Measurements from ENCODE around the gene BRD3. TPM values are rescaled to one million over a fixed set of nuclear protein-coding genes. Genes with fewer than 3 reads are reported as not detected.

The BRD3 gene
- total RNA-seq, 1 experiment from 2014 or later: 57.5 TPM

DNA sequence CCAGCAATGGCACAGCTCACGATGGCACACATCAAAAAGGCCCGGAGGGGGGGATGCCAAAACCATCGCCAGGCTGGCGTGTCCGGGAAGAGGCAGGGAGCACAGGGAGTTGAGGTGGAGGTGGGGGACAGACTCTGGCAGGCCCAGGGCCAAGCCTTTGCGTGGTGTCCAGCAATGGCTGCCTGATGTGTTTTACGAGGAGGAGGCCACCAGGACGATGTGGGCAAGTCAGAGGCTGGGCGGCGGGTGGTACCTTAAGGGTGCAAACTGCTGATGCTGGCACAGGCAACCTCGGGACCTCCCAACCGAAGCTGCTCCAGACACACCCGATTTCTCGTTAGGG is 80.4 kb downstream of the BRD3 start:
- peaks cover 11% of the 10 kb centered on the region for H3K4me1 Mint-ChIP-seq (ENCODE audit: low read depth, unreplicated experiment)
- POLR2A ChIA-PET: no interaction called here
- H3K27ac Mint-ChIP-seq (ENCODE audit: unreplicated experiment): peak overlapping the region; percentile 61
- no peaks in the 10 kb centered on the region; the same call in 1 of the 2 replicates for H3K36me3 ChIP-seq (ENCODE audit: control insufficient read depth, insufficient read depth, low read length)
- H3K4me1 ChIP-seq: peaks cover 10% of the 10 kb centered on the region
- H3K27me3 ChIP-seq (replicated peaks; ENCODE audit: control insufficient read depth, insufficient read depth, low read length): no peaks in the 10 kb centered on the region
- peak in 1 of 2 experiments; percentile 19 for DNase-seq
- BruUV-seq (replicated peaks): no TSS peak
- no peak overlapping the region for H3K4me3 ChIP-seq (ENCODE audit: low read depth, low read length)
- intact Hi-C loops (cut with micrococcal nuclease; ENCODE audit: unreplicated experiment): no loop called here
- H3K9me3 ChIP-seq: no peaks in the 10 kb centered on the region
- H3K27me3 Mint-ChIP-seq (ENCODE audit: insufficient read depth, unreplicated experiment): no peaks in the 10 kb centered on the region
- TF ChIP-seq, protein P1, sequence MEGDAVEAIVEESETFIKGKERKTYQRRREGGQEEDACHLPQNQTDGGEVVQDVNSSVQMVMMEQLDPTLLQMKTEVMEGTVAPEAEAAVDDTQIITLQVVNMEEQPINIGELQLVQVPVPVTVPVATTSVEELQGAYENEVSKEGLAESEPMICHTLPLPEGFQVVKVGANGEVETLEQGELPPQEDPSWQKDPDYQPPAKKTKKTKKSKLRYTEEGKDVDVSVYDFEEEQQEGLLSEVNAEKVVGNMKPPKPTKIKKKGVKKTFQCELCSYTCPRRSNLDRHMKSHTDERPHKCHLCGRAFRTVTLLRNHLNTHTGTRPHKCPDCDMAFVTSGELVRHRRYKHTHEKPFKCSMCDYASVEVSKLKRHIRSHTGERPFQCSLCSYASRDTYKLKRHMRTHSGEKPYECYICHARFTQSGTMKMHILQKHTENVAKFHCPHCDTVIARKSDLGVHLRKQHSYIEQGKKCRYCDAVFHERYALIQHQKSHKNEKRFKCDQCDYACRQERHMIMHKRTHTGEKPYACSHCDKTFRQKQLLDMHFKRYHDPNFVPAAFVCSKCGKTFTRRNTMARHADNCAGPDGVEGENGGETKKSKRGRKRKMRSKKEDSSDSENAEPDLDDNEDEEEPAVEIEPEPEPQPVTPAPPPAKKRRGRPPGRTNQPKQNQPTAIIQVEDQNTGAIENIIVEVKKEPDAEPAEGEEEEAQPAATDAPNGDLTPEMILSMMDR (IDR thresholded peaks at IDR 0.05; ENCODE audit: insufficient read depth in 1 of 2, low read depth in 1 of 2, low read length in 1 of 2, severe bottlenecking in 1 of 2, unreplicated experiment in 1 of 2): no peak
- H3K9me3 Mint-ChIP-seq (ENCODE audit: unreplicated experiment): no peaks in the 10 kb centered on the region
- H3K4me3 Mint-ChIP-seq (ENCODE audit: unreplicated experiment): no peak overlapping the region
- peaks cover 16% of the 10 kb centered on the region for H3K36me3 Mint-ChIP-seq (ENCODE audit: insufficient read depth, unreplicated experiment)
- CTCF ChIA-PET: no interaction called here

DNA sequence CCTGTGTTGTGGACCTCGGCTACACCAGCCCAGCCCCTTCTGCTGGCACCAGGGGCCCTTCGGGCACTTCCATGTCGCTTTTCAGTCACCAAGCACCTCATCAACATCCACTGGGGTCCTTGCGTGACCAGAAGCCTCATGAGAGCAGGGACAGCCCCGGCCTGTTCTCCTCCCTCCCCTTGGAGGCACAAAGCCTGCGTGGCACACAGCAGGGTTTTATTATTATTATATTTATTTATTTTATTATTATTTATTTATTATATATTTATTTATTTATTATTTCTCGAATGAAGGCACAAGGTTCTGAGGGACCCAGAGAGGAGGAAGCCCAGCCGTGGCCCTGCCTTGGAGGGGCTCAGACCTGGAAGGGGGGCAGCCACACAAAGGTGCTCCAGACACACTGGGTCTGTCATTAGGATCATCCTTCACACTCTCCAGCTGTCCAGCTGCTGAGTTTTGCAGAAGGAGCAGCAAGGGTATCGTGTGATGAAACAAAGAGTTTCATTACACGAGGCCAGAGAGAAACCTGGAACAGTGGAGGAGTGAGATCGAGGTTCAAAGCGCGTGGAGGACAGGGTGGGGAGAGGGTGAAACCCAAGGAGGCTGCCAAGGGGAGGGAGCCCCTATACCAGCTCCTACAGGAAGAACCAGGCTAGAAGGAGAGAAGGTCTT is 80.9 kb downstream of the BRD3 start:
- Histone ChIP-seq H3K9me3 (no peaks in the 10 kb centered on the region), H3K27me3 (replicated peaks; ENCODE audit: control insufficient read depth, insufficient read depth, low read length) (no peaks in the 10 kb centered on the region), H3K36me3 (ENCODE audit: control insufficient read depth, insufficient read depth, low read length) (no peaks in the 10 kb centered on the region), H3K4me1 (peaks cover 10% of the 10 kb centered on the region), H3K4me3 (ENCODE audit: low read depth, low read length) (no peak overlapping the region)
- BruUV-seq (replicated peaks): no TSS peak
- Mint-ChIP-seq H3K27me3 (ENCODE audit: insufficient read depth, unreplicated experiment) (no peaks in the 10 kb centered on the region), H3K4me1 (ENCODE audit: low read depth, unreplicated experiment) (peaks cover 11% of the 10 kb centered on the region), H3K9me3 (ENCODE audit: unreplicated experiment) (no peaks in the 10 kb centered on the region), H3K36me3 (ENCODE audit: insufficient read depth, unreplicated experiment) (peaks cover 16% of the 10 kb centered on the region), H3K4me3 (ENCODE audit: unreplicated experiment) (no peak overlapping the region), H3K27ac (ENCODE audit: unreplicated experiment) (peak overlapping the region; percentile 61)
- intact Hi-C loops (cut with micrococcal nuclease; ENCODE audit: unreplicated experiment): no loop called here
- ChIA-PET POLR2A (no interaction called here), CTCF (no interaction called here)
- TF ChIP-seq, protein P1 (IDR thresholded peaks at IDR 0.05; ENCODE audit: insufficient read depth in 1 of 2, low read depth in 1 of 2, low read length in 1 of 2, severe bottlenecking in 1 of 2, unreplicated experiment in 1 of 2): no peak
- no peak for DNase-seq

DNA sequence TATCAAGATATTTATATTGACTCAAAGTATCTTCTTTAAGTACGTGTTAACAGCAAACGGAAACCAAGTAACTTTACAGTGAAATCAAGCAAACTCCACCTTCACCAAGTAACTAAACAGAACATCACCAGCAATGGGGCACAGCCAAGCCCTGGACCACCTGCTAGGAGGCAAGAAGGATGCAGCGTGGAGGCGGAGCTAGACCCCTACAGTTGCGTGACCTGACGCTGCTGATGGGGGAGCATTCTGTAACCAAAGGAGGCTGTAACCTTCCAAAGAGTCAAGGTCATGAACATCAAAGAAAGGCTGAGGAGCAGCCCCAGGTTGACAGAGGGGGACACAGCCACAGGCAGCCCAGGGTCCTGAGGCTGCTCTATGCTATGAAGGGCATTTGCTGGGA is 81.8 kb downstream of the BRD3 start:
- CTCF ChIA-PET: no interaction called here
- Mint-ChIP-seq H3K27me3 (ENCODE audit: insufficient read depth, unreplicated experiment) (no peaks in the 10 kb centered on the region), H3K9me3 (ENCODE audit: unreplicated experiment) (no peaks in the 10 kb centered on the region), H3K27ac (ENCODE audit: unreplicated experiment) (no peak overlapping the region), H3K4me3 (ENCODE audit: unreplicated experiment) (no peak overlapping the region), H3K4me1 (ENCODE audit: low read depth, unreplicated experiment) (peaks cover 12% of the 10 kb centered on the region), H3K36me3 (ENCODE audit: insufficient read depth, unreplicated experiment) (peaks cover 20% of the 10 kb centered on the region)
- no TSS peak for BruUV-seq (replicated peaks)
- DNase-seq: no peak
- POLR2A ChIA-PET: no interaction called here
- TF ChIP-seq, protein P1 (IDR thresholded peaks at IDR 0.05; ENCODE audit: insufficient read depth in 1 of 2, low read depth in 1 of 2, low read length in 1 of 2, severe bottlenecking in 1 of 2, unreplicated experiment in 1 of 2): no peak
- no peaks in the 10 kb centered on the region for H3K9me3 ChIP-seq
- H3K4me1 ChIP-seq: peaks cover 10% of the 10 kb centered on the region
- no peaks in the 10 kb centered on the region for H3K36me3 ChIP-seq (ENCODE audit: control insufficient read depth, insufficient read depth, low read length)
- no peak overlapping the region for H3K4me3 ChIP-seq (ENCODE audit: low read depth, low read length)
- intact Hi-C loops (cut with micrococcal nuclease; ENCODE audit: unreplicated experiment): no loop called here
- H3K27me3 ChIP-seq (replicated peaks; ENCODE audit: control insufficient read depth, insufficient read depth, low read length): no peaks in the 10 kb centered on the region
